Measurements from ENCODE around the gene C1orf53.

The C1orf53 gene

GRCh38 chr1:197890936-197891335 is 11.5 kb upstream of the C1orf53 start:
- TF ChIP-seq CTCF (IDR thresholded peaks at IDR 0.05; ENCODE audit: low read depth, low read length, missing control alignments), result no peak
- H3K27ac ChIP-seq, result no peak overlapping the region
- H3K36me3 ChIP-seq (replicated peaks), result no peaks in the 10 kb centered on the region
- no peak overlapping the region for H3K4me3 ChIP-seq (ENCODE audit: low read depth, low read length)
- no peak for DNase-seq
- in situ Hi-C loops (cut with HindIII; ENCODE audit: low pct_ligation_motif_present, low sequenced_read_pairs), result no loop called here
- H3K27me3 ChIP-seq (replicated peaks), result no peaks in the 10 kb centered on the region

- Histone ChIP-seq H3K4me3 (ENCODE audit: low read depth, low read length) (no peak overlapping the region), H3K36me3 (replicated peaks) (no peaks in the 10 kb centered on the region), H3K27ac (no peak overlapping the region), H3K27me3 (replicated peaks) (no peaks in the 10 kb centered on the region)
- in situ Hi-C loops (cut with HindIII; ENCODE audit: low pct_ligation_motif_present, low sequenced_read_pairs), result no loop called here
- DNase-seq, result no peak
- TF ChIP-seq CTCF (IDR thresholded peaks at IDR 0.05; ENCODE audit: low read depth, low read length, missing control alignments), result no peak
Measured at GRCh38 chr1:197892684-197893083, 9.7 kb upstream of the C1orf53 start.

- Histone ChIP-seq H3K27ac (no peak overlapping the region), H3K36me3 (replicated peaks) (no peaks in the 10 kb centered on the region), H3K4me3 (ENCODE audit: low read depth, low read length) (no peak overlapping the region), H3K27me3 (replicated peaks) (no peaks in the 10 kb centered on the region)
- no peak for DNase-seq
- TF ChIP-seq CTCF (IDR thresholded peaks at IDR 0.05; ENCODE audit: low read depth, low read length, missing control alignments), result no peak
- in situ Hi-C loops (cut with HindIII; ENCODE audit: low pct_ligation_motif_present, low sequenced_read_pairs), result no loop called here
Measured at GRCh38 chr1:197896301-197896700, 6.1 kb upstream of the C1orf53 start.

- Histone ChIP-seq H3K36me3 (replicated peaks) (no peaks in the 10 kb centered on the region), H3K27me3 (replicated peaks) (peaks cover 2% of the 10 kb centered on the region), H3K4me3 (ENCODE audit: low read depth, low read length) (no peak overlapping the region), H3K27ac (no peak overlapping the region)
- TF ChIP-seq CTCF (IDR thresholded peaks at IDR 0.05; ENCODE audit: low read depth, low read length, missing control alignments), result no peak
- no peak for DNase-seq
- in situ Hi-C loops (cut with HindIII; ENCODE audit: low pct_ligation_motif_present, low sequenced_read_pairs), result no loop called here
Measured at GRCh38 chr1:197899037-197899436, 3.4 kb upstream of the C1orf53 start.

GRCh38 chr1:197902131-197902453 is 338 bp upstream of the C1orf53 start:
- Histone ChIP-seq H3K4me3 (ENCODE audit: low read depth, low read length) (peak overlapping the region; percentile 76), H3K36me3 (replicated peaks) (no peaks in the 10 kb centered on the region), H3K27me3 (replicated peaks) (peaks cover 29% of the 10 kb centered on the region), H3K27ac (peak overlapping the region; percentile 38)
- TF ChIP-seq CTCF (IDR thresholded peaks at IDR 0.05; ENCODE audit: low read depth, low read length, missing control alignments), result no peak
- in situ Hi-C loops (cut with HindIII; ENCODE audit: low pct_ligation_motif_present, low sequenced_read_pairs), result no loop called here
- DNase-seq, result no peak

GRCh38 chr1:197903196-197903514 is 725 bp downstream of the C1orf53 start:
- no peak for DNase-seq
- in situ Hi-C loops (cut with HindIII; ENCODE audit: low pct_ligation_motif_present, low sequenced_read_pairs), result no loop called here
- TF ChIP-seq CTCF (IDR thresholded peaks at IDR 0.05; ENCODE audit: low read depth, low read length, missing control alignments), result no peak
- Histone ChIP-seq H3K27me3 (replicated peaks) (peaks cover 38% of the 10 kb centered on the region), H3K4me3 (ENCODE audit: low read depth, low read length) (peak overlapping the region; percentile 76), H3K27ac (no peak overlapping the region), H3K36me3 (replicated peaks) (no peaks in the 10 kb centered on the region)

Measured in brain microvascular endothelial cell (primary cell).